Measurements from ENCODE around the gene MPIG6B.
A peak's percentile ranks its signal among the peaks of the same experiment; 100 is the strongest.

Gene MPIG6B

DNA sequence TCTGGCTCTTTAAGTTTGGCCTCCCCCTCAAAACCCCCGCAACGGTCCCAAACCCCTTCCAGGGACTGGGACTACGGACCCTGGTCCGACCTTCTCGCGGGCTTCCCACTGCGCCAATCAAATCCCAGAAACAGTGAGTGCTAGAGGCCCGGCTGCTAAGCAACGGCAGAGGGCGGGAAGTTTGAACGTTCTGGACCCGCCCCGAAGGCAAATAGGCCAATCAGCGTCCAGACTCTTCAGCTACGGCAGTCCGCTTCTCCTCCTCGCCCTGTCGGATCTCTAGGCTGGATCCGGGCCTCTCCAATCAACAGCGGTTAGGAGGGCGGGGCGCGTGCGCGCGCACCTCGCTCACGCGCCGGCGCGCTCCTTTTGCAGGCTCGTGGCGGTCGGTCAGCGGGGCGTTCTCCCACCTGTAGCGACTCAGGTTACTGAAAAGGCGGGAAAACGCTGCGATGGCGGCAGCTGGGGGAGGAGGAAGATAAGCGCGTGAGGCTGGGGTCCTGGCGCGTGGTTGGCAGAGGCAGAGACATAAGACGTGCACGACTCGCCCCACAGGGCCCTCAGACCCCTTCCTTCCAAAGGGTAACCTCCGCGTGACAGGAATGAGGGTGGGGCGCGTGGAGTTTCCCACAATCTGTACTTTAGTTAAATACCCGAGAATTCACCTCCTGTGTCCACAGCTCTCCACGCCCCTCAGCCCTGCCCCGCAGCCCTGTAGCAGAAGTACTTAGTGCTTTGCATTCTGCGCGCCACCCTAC lies 16.6 kb downstream of the MPIG6B start, which contains the start of gene MSH5:
Gene MSH5 (plus strand): TSS at position 367 of the 758 bp plus-strand sequence. CDS start 462 bp downstream, outside the sequence.
- DNase-seq = peak; percentile 99

DNA sequence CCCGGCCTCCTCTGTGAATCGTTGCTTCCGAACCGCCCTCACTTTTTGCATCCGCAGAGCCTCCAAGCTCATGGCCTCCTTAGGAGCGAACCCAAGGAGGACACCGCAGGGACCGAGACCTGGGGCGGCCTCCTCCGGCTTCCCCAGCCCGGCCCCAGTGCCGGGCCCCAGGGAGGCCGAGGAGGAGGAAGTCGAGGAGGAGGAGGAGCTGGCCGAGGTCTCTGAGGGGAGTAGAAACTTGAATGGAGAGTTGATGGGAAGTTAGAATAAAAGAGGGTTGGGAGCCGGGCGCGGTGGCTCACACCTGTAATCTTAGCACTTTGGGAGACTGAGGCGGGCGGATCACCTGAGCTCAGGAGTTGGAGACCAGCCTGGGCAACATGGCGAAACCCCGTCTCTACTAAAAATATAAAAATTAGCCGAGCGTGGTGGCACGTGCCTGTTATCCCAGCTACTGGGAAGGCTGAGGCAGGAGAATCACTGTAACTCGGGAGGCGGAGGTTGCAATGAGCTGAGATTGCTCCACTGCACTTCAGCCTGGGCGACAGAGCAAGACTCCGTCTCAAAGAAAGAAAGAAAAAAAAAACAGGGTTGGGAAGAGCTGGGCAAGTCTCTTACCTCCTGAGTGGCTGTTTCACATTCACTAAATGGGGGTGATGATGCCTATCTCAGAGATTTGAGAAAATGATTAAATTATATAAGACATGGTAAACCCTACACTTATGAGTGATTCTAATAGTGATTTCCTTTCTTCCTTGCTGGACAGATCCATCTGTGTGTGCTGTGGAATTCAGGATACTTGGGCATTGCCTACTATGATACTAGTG lies 17.4 kb downstream of the MPIG6B start:
- no peak for DNase-seq

DNA sequence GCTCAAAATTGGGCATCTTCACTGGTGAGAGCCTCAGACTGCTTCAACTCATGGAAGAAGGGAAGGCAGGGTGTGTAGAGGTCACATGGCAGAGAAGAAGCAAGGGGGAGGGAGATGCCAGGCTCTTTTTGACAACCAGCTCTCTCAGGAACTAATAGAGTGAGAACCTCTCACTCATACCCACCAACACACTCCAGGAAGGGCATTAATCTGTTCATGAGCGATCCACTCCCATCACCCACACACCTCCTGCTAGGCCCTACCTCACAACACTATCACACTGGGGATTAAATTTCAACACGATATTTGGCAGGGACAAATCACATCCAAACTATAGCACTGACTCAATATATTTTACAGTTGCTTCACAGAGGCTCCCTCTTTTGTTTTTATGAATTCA lies 18.6 kb downstream of the MPIG6B start:
- no peak for DNase-seq

DNA sequence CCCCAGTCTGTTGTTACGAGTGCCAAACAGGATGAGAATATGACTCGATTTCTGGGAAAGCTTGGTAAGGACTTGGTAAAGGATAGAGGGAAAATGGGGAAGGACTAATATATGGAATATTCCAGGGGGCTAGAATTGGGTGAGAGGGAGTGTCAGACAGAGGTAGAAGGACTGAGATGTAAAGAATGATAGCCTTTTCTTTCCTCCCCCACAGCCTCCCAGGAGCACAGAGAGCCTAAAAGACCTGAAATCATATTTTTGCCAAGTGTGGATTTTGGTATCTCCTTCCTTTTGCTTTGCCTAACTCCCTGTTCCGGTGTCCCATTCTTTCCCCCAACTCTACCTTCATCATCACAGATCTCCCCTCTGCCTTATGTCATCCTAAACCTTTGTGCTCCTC lies 19.7 kb downstream of the MPIG6B start:
- DNase-seq = no peak

DNA sequence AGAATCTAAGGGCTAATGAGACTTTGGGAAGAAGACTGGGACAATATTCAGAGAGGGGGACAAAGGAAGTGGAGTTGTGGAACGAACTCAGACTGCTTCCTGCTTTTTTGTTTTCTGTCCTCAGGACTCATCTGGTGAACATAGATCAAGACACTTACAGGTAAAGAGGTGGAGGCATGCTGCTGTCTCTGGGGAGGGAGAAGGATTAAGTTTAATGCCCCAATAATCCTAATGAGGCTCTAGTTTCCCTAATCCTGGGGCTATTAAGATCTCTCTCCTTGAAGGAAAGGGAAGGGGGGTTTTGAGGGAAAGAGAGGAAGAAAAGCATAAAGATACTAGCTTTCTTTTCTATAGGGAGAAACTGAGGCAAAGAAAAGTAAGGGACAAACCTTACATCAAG lies 21.2 kb downstream of the MPIG6B start:
- DNase-seq = no peak

DNA sequence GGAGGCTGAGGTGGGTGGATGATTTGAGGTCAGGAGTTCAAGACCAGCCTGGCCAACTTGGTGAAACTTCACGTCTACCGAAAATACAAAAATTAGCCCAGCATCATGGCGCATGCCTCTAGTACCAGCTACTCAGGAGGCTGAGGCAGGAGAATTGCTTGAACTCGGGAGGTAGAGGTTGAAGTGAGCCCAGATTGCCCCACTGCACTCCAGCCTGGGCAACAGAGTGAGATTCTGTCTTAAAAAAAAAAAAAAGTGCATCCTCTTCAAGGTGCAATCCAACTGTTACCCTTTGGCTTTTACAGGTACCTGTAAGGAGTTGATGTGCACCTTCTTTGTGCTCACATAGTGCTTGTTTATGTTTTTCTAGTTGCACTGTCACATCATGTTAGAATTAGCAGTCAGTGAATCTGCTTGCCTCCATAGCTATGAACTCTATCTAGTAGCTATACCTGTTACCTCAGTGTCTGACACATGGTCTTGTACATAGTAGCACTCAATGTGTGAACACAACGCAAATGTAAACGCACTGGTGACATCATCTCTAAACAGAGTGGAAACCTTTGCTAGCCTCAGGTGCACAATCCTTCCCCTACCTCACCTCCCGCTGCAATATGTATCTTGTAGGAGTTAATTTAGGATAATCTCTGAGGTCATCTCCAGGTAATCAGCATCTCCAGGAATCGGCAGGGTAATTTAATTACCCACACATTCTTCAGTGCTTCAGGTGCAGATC lies 26.3 kb downstream of the MPIG6B start:
- no peak for DNase-seq

DNA sequence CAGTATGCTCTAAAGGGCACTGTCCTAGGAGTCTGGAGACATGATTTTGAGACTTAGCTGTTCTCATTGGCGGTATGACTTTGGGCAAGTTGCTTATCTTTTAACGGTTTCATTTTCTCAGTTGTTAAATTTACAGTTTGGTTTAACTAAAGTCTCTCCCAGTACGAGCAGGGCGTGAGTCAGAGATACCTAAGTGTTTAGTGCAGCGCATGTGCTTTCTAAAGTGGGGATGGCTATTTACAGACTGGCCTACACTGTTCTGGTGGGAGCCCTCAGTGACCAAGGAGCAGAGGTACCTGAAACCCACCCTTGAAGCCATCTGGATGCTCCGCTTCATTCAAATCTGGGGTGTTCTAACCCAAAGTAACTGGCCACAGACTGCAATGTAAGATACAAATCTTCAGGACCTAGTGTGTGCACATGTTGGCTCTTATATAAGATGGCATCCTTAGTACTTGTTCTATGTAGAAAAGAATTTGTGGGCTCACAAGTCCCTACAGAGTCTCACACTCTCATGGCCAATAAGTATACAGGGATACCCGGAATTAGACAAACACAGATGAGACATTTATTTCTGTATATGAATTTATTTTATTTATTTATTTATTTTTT lies 27.3 kb downstream of the MPIG6B start:
- DNase-seq = no peak

DNA sequence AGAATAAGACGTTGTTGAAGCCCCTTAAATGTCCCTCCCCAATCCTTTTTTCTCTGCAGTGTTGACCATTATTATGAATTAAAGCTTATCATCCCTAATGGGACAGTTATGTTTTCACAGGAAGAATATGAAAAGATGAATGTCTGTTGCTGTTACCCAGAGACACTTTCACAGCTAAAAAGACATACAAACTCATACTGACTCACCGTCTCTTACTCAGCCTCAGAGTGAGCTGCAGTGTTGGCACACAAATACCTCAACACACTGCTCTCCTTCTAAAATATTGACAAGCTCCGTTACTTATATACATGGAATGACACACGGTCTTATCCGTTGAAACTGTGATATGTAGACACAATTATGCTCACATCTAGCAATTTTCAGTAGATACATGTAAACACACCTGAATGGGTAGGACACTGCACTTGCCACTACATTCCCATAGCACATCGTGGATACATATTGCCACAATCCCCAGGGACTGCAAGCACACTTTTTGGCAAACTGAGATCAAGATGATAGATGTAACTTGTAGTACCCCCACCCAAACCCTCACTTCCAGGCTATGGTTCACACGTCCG lies 29.7 kb downstream of the MPIG6B start:
- no peak for DNase-seq

DNA sequence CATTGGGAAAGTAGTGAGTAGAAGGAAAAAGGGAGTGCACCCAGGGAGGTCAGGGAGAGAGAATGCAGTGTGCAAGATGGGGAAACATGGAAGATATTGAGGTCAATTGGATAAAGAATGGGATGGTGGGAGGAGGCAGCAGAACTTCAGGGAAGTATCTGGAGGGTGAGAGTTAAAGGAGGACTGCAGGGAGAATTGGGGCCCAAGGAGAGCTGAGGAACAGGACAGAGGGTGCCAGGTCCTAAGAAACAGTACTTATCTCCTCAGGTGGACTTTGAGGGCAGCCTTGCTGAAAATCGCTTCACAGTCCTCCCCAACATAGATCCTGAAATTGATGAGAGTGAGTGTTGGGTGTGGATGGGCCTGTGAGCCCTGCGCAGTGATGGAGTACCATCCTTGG lies 35.1 kb downstream of the MPIG6B start:
- DNase-seq = no peak

DNA sequence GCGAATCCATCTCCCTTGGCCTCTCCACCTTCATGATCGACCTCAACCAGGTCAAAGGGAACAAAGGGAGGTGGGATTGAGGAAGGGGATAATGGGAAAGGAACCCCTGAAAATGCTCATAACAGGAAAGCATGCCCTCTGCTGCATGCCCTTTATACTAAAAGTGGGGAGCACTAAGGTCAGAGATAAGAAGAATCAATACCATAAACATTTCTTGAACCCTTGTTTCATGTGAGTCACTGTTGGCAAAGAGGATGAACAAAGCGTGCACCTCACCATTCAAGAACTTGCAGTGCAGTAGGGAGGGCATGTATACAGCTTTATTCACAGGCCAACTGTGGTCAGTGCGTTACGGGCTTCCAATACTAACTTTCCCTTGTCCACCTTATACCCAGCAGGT lies 37.6 kb downstream of the MPIG6B start:
- no peak for DNase-seq

DNA sequence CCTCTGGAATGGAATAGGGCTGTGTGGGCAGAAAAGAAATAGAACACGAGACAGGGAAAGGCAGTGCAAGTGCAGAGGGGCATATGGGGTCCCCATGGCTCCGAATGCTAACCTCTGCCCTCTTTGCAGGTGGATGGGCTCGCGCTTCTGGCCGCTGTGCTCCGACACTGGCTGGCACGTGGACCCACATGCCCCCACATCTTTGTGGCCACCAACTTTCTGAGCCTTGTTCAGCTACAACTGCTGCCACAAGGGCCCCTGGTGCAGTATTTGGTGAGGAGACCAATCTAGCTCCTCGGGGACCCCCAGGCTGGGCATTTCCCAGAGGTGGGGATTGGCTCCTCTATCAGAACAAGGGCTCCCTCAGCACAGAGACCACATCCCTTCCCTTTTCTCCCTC lies 38.2 kb downstream of the MPIG6B start:
- no peak for DNase-seq

DNA sequence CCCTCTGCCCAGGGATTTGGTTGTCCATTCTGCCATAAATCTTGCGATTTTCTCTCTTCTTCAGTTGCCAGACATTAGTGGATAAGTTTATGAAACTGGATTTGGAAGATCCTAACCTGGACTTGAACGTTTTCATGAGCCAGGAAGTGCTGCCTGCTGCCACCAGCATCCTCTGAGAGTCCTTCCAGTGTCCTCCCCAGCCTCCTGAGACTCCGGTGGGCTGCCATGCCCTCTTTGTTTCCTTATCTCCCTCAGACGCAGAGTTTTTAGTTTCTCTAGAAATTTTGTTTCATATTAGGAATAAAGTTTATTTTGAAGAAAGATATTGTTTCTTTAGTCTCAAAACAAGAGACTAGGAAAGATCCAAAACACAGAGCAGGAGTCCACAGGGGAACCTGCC lies 39.2 kb downstream of the MPIG6B start, which contains the start of gene SAPCD1:
Gene SAPCD1 (plus strand): TSS at position 301 of the 400 bp plus-strand sequence. CDS start 399 bp downstream, outside the sequence.
- no peak for DNase-seq

DNA sequence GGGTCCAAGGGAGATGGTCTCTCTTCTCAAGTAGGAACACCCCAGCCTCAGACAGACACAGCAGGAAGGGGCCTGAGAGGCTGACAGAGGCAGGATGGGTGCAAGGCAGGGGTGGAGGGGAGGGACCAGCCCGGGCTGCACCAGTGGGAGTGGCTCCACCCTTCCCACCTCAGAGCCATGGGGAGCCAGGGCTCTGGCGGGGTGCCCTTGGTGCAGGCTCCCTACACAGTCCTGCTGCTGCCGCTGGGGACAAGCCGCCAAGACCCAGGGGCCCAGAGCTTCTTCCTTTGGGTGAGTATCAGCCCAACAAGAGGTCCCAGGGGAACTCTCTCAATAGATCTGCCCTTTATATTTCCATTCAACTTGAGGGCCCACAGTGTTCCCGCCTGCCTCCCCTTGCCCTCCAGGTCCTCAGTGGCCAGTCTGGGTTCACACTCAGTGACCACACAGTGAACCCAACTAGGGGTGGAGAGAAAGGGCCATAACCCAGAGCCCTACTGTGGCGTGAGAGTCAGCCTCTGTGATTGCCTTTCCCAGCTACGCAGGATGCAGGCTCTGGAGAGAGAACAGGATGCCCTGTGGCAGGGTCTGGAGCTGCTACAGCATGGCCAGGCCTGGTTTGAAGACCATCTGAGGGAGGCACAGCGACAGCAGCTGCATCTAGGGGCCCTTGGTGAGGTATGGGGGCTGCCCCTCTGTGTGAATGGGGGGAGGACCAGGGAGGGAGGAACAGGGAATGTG lies 39.9 kb downstream of the MPIG6B start:
- DNase-seq = no peak

DNA sequence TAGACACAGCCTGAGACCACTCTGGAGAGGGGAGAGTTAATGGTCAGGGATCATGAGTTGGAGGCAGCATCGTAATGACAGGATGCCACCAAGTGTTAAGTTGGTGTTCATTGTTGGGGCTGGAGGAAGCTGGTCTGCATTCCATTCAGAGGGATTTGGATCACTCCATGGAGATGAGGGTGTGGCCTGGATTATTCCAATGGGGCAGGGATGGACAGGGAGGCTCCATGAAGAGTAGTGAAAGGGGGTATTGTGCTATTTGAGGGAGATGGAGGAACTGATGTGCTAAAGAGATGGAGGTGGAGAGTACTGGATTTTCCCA lies 40.4 kb downstream of the MPIG6B start:
- DNase-seq = no peak

DNA sequence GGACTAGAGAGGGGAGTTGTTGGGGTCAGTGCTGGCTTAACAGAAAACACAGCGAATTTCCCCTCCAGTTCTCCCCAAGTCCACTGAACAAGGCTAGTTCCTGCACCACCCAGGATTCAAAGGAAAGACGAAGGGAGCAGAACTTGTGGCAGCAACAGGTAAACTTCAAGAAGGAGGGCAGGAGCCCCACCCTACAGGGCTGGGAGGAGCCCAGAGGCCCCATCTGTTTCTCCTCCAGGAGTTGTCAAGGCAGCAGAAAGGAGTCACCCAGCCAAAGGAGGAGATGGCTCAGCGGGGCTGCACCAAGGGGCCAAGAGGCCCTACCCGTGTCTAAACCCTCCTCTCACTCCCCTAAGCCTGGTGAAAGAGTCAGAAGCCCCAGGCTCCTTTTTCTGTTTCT lies 41.0 kb downstream of the MPIG6B start:
- DNase-seq = no peak

DNA sequence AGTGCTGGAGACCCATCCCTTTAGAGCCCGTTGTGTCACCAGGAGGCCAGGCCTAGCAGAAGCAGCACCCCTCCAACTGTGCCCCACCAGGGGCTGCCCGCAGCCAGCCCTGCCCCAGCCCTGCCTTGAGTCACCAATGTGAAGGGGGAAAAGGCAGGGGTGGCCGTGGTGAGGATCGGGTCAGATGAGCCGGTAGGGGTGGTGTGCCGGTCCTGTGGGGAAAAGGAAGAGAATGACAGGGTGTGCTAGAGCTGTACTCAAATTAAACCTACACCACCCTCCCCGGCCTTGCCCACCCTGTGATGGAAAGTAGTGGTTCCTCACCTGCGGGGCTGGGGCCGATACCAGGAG lies 42.4 kb downstream of the MPIG6B start:
- DNase-seq = no peak

DNA sequence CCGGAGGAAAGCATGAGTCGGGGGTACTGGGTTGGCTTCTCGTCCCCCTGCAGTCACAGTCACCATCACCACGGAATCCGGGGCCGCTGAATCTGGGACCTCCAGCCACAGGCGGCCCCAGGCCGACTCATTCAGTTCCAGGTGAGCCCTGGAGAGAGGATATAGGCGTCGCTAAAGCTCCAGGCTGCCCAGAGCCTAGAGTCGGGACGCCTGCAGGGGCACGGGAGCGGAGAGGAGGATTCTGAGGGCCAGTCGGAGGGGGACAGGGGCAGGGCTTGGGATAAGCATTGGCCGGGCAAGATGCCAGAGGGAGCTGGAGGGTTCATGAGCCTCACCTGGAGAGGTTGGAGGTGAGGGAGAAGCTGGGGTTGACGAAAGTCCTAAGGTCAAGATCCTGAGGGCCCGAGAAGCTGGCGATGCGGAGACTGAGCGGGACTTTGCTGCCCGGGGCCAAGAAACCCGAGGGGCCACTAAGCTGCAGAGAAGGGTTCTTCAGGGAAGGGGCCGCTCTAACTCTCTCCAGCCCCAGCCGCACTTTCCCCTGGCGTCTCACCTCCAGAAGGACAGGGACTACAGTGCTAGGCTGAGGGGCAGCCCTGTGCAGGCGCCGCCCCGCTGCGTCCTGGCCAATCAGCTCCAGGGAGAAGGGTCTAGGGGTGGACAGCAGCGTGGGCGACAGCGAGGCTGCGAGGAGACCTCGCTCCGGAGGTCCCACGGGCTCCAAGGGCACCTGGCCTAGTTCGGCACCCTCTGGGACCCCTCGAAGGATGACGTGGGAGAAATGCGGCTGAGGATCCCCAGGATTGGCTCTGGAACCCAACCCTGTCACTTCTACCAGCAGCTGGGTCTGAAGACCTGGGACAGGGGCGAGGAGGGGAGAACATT lies 43.0 kb downstream of the MPIG6B start:
- no peak for DNase-seq

DNA sequence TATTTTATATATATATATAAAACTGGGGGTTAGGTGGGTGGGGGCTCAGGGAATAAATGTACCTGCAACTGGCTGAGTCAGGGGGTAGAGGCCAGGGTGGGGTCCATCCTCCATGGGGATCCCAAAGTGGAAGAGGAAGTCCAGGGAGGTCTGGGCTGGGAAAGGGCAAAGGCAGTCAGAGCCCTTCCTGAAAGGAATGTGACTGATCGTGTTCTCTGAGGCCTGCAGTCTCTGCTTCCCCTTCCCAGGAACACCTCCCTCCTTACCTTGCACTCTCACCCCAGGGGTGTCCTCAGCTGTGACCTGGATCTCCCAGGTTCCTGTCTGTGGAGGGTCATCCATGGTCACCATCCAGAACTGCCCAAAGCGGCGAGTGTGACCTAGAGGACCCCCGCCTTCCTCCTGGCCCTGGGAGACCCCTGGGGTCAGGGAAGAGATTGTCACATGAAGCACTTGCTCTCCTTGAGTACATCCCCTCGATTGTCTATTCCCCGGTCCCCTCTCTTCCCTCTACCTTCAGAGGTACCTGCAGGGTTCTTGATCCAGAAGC lies 44.0 kb downstream of the MPIG6B start:
- no peak for DNase-seq

DNA sequence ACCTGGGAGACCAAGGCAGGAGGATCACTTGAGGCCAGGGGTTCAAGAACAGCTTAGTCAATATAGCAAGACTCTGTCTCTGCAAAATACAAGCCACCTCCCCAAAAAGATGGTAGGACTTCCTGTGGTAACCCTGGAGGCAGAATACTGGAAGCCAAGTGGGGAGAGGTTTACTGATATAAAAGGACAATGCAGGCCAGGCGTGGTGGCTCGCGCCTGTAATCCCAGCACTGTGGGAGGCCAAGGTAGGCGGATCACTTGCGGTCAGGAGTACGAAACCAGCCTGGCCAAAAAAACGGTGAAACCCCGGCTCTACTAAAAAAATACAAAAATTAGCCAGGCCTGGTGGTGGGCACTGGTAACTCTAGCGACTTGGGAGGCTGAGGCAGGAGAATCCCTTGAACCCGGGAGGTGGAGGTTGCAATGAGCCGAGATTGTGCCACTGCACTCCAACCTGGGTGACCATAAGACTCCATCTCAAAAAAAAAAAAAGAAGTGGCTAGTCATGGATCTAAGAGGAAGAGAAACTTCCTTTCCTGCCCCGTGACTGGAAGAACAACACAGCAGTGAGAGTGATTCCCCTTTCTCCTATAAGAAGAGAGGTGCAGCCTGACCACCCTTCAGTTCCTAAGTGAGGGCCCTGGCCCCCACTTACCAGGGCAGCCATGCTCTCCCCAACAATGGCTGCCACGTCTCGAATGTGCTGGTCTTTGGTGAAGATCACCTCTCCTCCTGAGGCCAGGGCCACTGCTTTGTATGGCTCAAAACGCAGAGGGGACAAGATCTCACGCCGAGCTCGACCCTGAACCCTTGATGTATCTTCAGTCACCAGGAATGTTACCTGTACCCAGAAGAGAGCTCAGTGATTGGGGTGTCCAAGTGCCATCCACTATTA lies 45.4 kb downstream of the MPIG6B start:
- DNase-seq = no peak
